HG03025 (cell line): Measurements from ENCODE around the gene PACRG.

ENCODE experiments used
- ATAC-seq: cut with Tn5 transposase; IDR thresholded peaks from one replicate; pipeline ENCODE4 v1.9.1; 2021; ENCODE audit warnings: mild to moderate bottlenecking, moderate library complexity; ENCODE audit not compliant: unreplicated experiment, low FRiP score

PACRG gene

GRCh38 chr6:162773996-162774395, 46.2 kb downstream of the PACRG start:
- no peak for ATAC-seq

GRCh38 chr6:162777091-162777490, 49.3 kb downstream of the PACRG start:
- no peak for ATAC-seq

GRCh38 chr6:162778603-162779002, 50.8 kb downstream of the PACRG start:
- no peak for ATAC-seq

- ATAC-seq: no peak
Measured at GRCh38 chr6:162785632-162786242, 58.0 kb downstream of the PACRG start.

GRCh38 chr6:162798546-162799266, 70.9 kb downstream of the PACRG start:
- ATAC-seq: no peak

GRCh38 chr6:162814426-162814973, 86.7 kb downstream of the PACRG start:
- ATAC-seq: no peak

GRCh38 chr6:162817196-162817595, 89.4 kb downstream of the PACRG start:
- ATAC-seq: peak; percentile 61

GRCh38 chr6:162819284-162819683, 91.5 kb downstream of the PACRG start:
- ATAC-seq: no peak

- ATAC-seq: no peak
Measured at GRCh38 chr6:162821102-162821501, 93.3 kb downstream of the PACRG start.

GRCh38 chr6:162825597-162825996, 97.8 kb downstream of the PACRG start:
- no peak for ATAC-seq

- ATAC-seq: no peak
Measured at GRCh38 chr6:162829013-162829742, 101.4 kb downstream of the PACRG start.

- ATAC-seq: no peak
Measured at GRCh38 chr6:162833776-162834175, 106.0 kb downstream of the PACRG start.

- no peak for ATAC-seq
Measured at GRCh38 chr6:162845972-162846371, 118.2 kb downstream of the PACRG start.

- ATAC-seq: no peak
Measured at GRCh38 chr6:162846723-162847122, 118.9 kb downstream of the PACRG start.

- no peak for ATAC-seq
Measured at GRCh38 chr6:162849269-162849668, 121.5 kb downstream of the PACRG start.

GRCh38 chr6:162852192-162852591, 124.4 kb downstream of the PACRG start:
- no peak for ATAC-seq

GRCh38 chr6:162852840-162853577, 125.2 kb downstream of the PACRG start:
- no peak for ATAC-seq

- ATAC-seq: no peak
Measured at GRCh38 chr6:162854228-162854627, 126.5 kb downstream of the PACRG start.

GRCh38 chr6:162854734-162855191, 127.0 kb downstream of the PACRG start:
- no peak for ATAC-seq

GRCh38 chr6:162856885-162857284, 129.1 kb downstream of the PACRG start:
- ATAC-seq: no peak

- no peak for ATAC-seq
Measured at GRCh38 chr6:162857326-162857725, 129.6 kb downstream of the PACRG start.
